ENCODE data around the gene CENPV. TPM values are rescaled to one million over a fixed set of nuclear protein-coding genes. Genes with fewer than 3 reads are reported as not detected.

Gene CENPV
- polyA plus RNA-seq, 4 donors = 115 to 185 (median 147) TPM

DNA sequence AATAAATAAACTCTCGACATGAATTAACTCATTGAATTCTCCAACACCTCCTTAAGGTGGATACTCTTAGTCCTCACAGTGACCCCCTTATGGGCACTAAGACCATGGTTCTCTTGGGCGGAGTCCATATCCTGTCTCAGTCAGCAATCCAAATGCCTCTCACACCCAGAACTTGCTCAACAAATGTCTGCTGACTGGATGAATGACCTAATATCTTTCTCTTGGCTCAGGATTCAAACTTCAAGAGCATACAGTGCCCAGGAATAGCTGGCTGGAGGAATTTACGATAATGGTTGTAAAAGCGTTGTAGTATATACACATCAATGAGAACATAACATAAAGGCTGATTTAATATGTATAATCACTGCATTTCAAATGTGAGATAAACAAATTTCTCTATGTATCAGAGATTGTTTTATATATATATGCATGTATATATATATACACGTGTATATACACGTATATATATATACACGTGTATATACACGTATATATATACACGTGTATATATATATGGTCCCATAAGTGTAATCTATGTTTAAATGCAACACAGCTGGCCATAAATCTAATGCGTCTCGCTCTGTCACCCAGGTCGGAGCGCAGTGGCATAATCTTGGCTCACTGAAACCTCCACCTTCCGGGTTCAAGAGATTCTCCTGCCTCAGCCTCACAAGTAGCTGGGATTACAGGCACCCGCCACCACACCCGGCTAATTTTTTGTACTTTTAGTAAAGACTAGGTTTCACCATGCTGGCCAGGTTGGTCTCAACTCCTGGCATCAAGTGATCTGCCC lies 21.1 kb upstream of the CENPV start:
- H3K4me3 ChIP-seq (ENCODE audit: low read depth in 1 of 3, low read length in 3 of 3) = no peak overlapping the region
- no peaks in the 10 kb centered on the region for H3K36me3 ChIP-seq (ENCODE audit: control insufficient read depth in 3 of 3, insufficient read depth in 2 of 3, low read depth in 1 of 3, low read length in 3 of 3)
- H3K4me1 ChIP-seq (ENCODE audit: control insufficient read depth in 3 of 3, insufficient read depth in 2 of 3, low read depth in 1 of 3, low read length in 2 of 3) = peaks cover 0 to 4% (median 0%) of the 10 kb centered on the region in 3 donors
- no peaks in the 10 kb centered on the region for H3K9me3 ChIP-seq (ENCODE audit: control insufficient read depth in 2 of 2, insufficient read depth in 1 of 2, low read depth in 1 of 2, low read length in 1 of 2)
- FAIRE-seq (no peak), DNase-seq (peak; percentile 60 to 80)
- no peaks in the 10 kb centered on the region for H3K27me3 ChIP-seq (ENCODE audit: control insufficient read depth in 3 of 3, insufficient read depth in 3 of 3, low read length in 3 of 3)
- H3K27ac ChIP-seq (ENCODE audit: low read depth in 1 of 3, low read length in 2 of 3) = peak overlapping the region in 1 of 3 donors; percentile 46
- 82 to 87% (median 86%) methylated on average over 16 of the region's 16 CpGs for WGBS, 3 donors

GRCh38 chr17:16371742-16372141 lies 18.5 kb upstream of the CENPV start:
- Histone ChIP-seq H3K9me3 (ENCODE audit: control insufficient read depth in 2 of 2, insufficient read depth in 1 of 2, low read depth in 1 of 2, low read length in 1 of 2) (no peaks in the 10 kb centered on the region), H3K4me3 (ENCODE audit: low read depth in 1 of 3, low read length in 3 of 3) (no peak overlapping the region), H3K27ac (ENCODE audit: low read depth in 1 of 3, low read length in 2 of 3) (no peak overlapping the region), H3K27me3 (ENCODE audit: control insufficient read depth in 3 of 3, insufficient read depth in 3 of 3, low read length in 3 of 3) (no peaks in the 10 kb centered on the region), H3K4me1 (ENCODE audit: control insufficient read depth in 3 of 3, insufficient read depth in 2 of 3, low read depth in 1 of 3, low read length in 2 of 3) (peaks cover 0 to 4% (median 0%) of the 10 kb centered on the region in 3 donors), H3K36me3 (ENCODE audit: control insufficient read depth in 3 of 3, insufficient read depth in 2 of 3, low read depth in 1 of 3, low read length in 3 of 3) (no peaks in the 10 kb centered on the region)
- no peak for FAIRE-seq
- DNase-seq = no peak
- 60 to 61% (median 61%) methylated on average over 5 of the region's 5 CpGs for WGBS, 3 donors

DNA sequence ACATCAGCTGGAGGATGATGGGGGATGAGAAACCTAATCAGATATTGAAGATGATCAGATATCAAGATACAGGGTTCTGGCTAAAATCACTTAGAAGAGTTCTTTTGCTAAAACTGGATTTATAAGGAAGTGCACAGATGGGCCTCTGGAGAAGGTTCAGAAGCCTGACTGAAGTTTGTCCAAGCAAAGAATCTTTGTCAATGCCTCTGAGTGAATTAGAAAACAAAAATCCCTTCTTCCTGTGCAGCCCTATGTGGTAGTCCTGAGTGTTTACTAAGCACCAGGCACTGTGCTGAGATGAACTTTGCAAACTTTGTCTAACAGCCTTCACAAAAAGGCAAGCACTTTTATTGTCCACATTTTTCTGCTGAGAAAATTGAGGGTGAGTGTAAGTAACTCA lies 11.4 kb upstream of the CENPV start:
- no peak for DNase-seq
- no peaks in the 10 kb centered on the region for H3K9me3 ChIP-seq (ENCODE audit: control insufficient read depth in 2 of 2, insufficient read depth in 1 of 2, low read depth in 1 of 2, low read length in 1 of 2)
- no peak overlapping the region for H3K27ac ChIP-seq (ENCODE audit: low read depth in 1 of 3, low read length in 2 of 3)
- H3K4me1 ChIP-seq (ENCODE audit: control insufficient read depth in 3 of 3, insufficient read depth in 2 of 3, low read depth in 1 of 3, low read length in 2 of 3) = peaks cover 0 to 10% (median 0%) of the 10 kb centered on the region in 3 donors
- H3K4me3 ChIP-seq (ENCODE audit: low read depth in 1 of 3, low read length in 3 of 3) = no peak overlapping the region
- H3K27me3 ChIP-seq (ENCODE audit: control insufficient read depth in 3 of 3, insufficient read depth in 3 of 3, low read length in 3 of 3) = no peaks in the 10 kb centered on the region
- no peaks in the 10 kb centered on the region for H3K36me3 ChIP-seq (ENCODE audit: control insufficient read depth in 3 of 3, insufficient read depth in 2 of 3, low read depth in 1 of 3, low read length in 3 of 3)
- FAIRE-seq = no peak

DNA sequence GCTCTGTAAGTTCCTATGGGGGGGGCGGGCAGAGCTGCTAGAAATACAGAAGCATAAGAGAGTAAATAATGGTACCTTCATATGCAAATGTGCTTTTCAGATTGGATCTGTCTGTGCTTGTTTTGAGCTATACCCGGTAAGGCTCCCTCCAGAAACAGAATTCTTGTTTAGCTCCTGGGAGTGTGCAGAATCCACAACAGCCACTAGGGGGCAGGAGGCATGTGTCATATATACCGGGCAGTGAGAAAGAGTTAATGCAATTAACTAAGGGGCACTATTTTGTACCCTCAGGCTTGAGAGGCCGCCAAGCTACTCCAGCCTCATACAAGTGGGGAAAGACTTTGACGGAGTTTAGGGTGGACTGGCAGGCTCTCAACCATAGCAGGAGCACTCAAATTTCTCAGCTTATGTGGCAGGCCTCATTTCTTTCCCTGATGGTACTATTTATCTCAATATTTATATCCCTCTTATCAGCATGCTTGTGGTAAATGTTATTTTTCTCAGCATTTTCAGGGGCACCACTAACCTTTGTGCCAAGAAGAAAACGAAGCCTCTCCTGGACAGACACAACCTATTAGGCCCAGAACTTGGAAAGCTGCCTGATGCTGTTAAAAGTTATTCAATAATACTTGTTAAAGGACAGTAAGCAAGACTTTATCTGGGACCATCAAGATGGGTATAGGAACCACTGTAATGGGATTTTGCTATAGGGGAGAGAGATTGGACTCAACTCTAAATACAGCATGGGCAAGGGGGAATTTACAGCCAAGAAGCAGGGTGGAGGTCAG lies 10.7 kb upstream of the CENPV start:
- no peak overlapping the region for H3K4me3 ChIP-seq (ENCODE audit: low read depth in 1 of 3, low read length in 3 of 3)
- H3K4me1 ChIP-seq (ENCODE audit: control insufficient read depth in 3 of 3, insufficient read depth in 2 of 3, low read depth in 1 of 3, low read length in 2 of 3) = peaks cover 0 to 10% (median 0%) of the 10 kb centered on the region in 3 donors
- DNase-seq (peak; percentile 77 to 86), FAIRE-seq (no peak)
- no peaks in the 10 kb centered on the region for H3K27me3 ChIP-seq (ENCODE audit: control insufficient read depth in 3 of 3, insufficient read depth in 3 of 3, low read length in 3 of 3)
- H3K9me3 ChIP-seq (ENCODE audit: control insufficient read depth in 2 of 2, insufficient read depth in 1 of 2, low read depth in 1 of 2, low read length in 1 of 2) = no peaks in the 10 kb centered on the region
- 4 to 14% (median 12%) methylated on average over 6 of the region's 6 CpGs for WGBS, 3 donors
- peak overlapping the region in 1 of 3 donors; percentile 48 for H3K27ac ChIP-seq (ENCODE audit: low read depth in 1 of 3, low read length in 2 of 3)
- H3K36me3 ChIP-seq (ENCODE audit: control insufficient read depth in 3 of 3, insufficient read depth in 2 of 3, low read depth in 1 of 3, low read length in 3 of 3) = no peaks in the 10 kb centered on the region

- H3K4me3 ChIP-seq (ENCODE audit: low read depth in 1 of 3, low read length in 3 of 3) = no peak overlapping the region
- 78 to 92% (median 86%) methylated on average over 8 of the region's 8 CpGs for WGBS, 3 donors
- no peaks in the 10 kb centered on the region for H3K27me3 ChIP-seq (ENCODE audit: control insufficient read depth in 3 of 3, insufficient read depth in 3 of 3, low read length in 3 of 3)
- no peaks in the 10 kb centered on the region for H3K36me3 ChIP-seq (ENCODE audit: control insufficient read depth in 3 of 3, insufficient read depth in 2 of 3, low read depth in 1 of 3, low read length in 3 of 3)
- H3K4me1 ChIP-seq (ENCODE audit: control insufficient read depth in 3 of 3, insufficient read depth in 2 of 3, low read depth in 1 of 3, low read length in 2 of 3) = peaks cover 0 to 10% (median 0%) of the 10 kb centered on the region in 3 donors
- no peak overlapping the region for H3K27ac ChIP-seq (ENCODE audit: low read depth in 1 of 3, low read length in 2 of 3)
- FAIRE-seq (no peak), DNase-seq (no peak)
- H3K9me3 ChIP-seq (ENCODE audit: control insufficient read depth in 2 of 2, insufficient read depth in 1 of 2, low read depth in 1 of 2, low read length in 1 of 2) = no peaks in the 10 kb centered on the region
Measured at GRCh38 chr17:16361874-16362273, 8.6 kb upstream of the CENPV start.

- Histone ChIP-seq H3K27me3 (ENCODE audit: control insufficient read depth in 3 of 3, insufficient read depth in 3 of 3, low read length in 3 of 3) (no peaks in the 10 kb centered on the region), H3K9me3 (ENCODE audit: control insufficient read depth in 2 of 2, insufficient read depth in 1 of 2, low read depth in 1 of 2, low read length in 1 of 2) (no peaks in the 10 kb centered on the region), H3K4me1 (ENCODE audit: control insufficient read depth in 3 of 3, insufficient read depth in 2 of 3, low read depth in 1 of 3, low read length in 2 of 3) (no peaks in the 10 kb centered on the region), H3K36me3 (ENCODE audit: control insufficient read depth in 3 of 3, insufficient read depth in 2 of 3, low read depth in 1 of 3, low read length in 3 of 3) (no peaks in the 10 kb centered on the region), H3K27ac (ENCODE audit: low read depth in 1 of 3, low read length in 2 of 3) (no peak overlapping the region), H3K4me3 (ENCODE audit: low read depth in 1 of 3, low read length in 3 of 3) (no peak overlapping the region)
- no peak for FAIRE-seq
- no peak for DNase-seq
Measured at GRCh38 chr17:16358394-16358793, 5.1 kb upstream of the CENPV start.

- no peaks in the 10 kb centered on the region for H3K27me3 ChIP-seq (ENCODE audit: control insufficient read depth in 3 of 3, insufficient read depth in 3 of 3, low read length in 3 of 3)
- H3K27ac ChIP-seq (ENCODE audit: low read depth in 1 of 3, low read length in 2 of 3) = no peak overlapping the region
- 91 to 98% (median 95%) methylated on average over 12 to 14 of the region's 14 CpGs for WGBS, 3 donors
- no peak overlapping the region for H3K4me3 ChIP-seq (ENCODE audit: low read depth in 1 of 3, low read length in 3 of 3)
- DNase-seq = no peak
- H3K36me3 ChIP-seq (ENCODE audit: control insufficient read depth in 3 of 3, insufficient read depth in 2 of 3, low read depth in 1 of 3, low read length in 3 of 3) = peaks cover 0 to 8% (median 0%) of the 10 kb centered on the region in 3 donors
- H3K9me3 ChIP-seq (ENCODE audit: control insufficient read depth in 2 of 2, insufficient read depth in 1 of 2, low read depth in 1 of 2, low read length in 1 of 2) = peaks cover 0 to 2% of the 10 kb centered on the region in 2 donors
- FAIRE-seq = no peak
- H3K4me1 ChIP-seq (ENCODE audit: control insufficient read depth in 3 of 3, insufficient read depth in 2 of 3, low read depth in 1 of 3, low read length in 2 of 3) = peaks cover 0 to 2% (median 0%) of the 10 kb centered on the region in 3 donors
Measured at GRCh38 chr17:16354585-16354984, 1.3 kb upstream of the CENPV start.

DNA sequence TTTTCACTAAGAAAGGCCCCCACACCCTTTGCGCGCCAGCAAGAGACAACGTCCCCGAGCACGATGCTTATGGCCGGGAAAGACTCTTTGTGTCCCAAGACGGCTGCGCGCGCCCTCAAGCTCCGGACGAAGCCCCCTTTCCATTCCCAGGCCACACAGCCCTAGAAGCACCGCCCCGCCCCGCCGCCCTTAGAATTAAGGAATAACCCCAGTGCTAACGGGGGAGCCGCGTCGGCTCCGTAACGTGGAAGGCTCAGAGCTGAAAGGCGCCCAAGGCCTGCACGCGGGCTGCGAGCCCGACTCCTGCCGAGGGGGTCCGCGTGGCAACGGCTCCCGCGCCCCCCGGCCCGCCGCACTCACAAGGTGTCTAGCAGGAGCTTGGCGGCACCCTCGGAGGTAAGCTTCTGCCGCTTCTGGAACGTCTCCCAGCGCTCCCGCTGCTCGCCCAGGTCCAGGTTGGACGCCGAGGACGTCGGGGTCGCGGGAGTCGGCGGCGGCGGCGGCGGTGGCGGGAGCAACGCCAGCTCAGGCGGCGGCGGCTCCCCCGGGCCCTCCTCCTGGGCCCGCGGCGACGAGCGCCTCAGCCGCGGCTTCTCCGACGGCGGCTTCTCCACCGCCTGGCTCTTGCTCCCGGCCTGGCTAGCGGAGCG lies 477 bp downstream of the CENPV start:
- H3K9me3 ChIP-seq (ENCODE audit: control insufficient read depth in 2 of 2, insufficient read depth in 1 of 2, low read depth in 1 of 2, low read length in 1 of 2) = peaks cover 0 to 2% of the 10 kb centered on the region in 2 donors
- no peak for FAIRE-seq
- peak overlapping the region; percentile 78 to 84 (median 79) for H3K27ac ChIP-seq (ENCODE audit: low read depth in 1 of 3, low read length in 2 of 3)
- 0 to 1% (median 0%) methylated on average over 37 to 75 of the region's 75 CpGs for WGBS, 3 donors
- peaks cover 0 to 2% (median 0%) of the 10 kb centered on the region in 3 donors for H3K4me1 ChIP-seq (ENCODE audit: control insufficient read depth in 3 of 3, insufficient read depth in 2 of 3, low read depth in 1 of 3, low read length in 2 of 3)
- peaks cover 2 to 21% (median 8%) of the 10 kb centered on the region in 3 donors for H3K36me3 ChIP-seq (ENCODE audit: control insufficient read depth in 3 of 3, insufficient read depth in 2 of 3, low read depth in 1 of 3, low read length in 3 of 3)
- peak overlapping the region; percentile 80 to 94 (median 80) for H3K4me3 ChIP-seq (ENCODE audit: low read depth in 1 of 3, low read length in 3 of 3)
- DNase-seq = peak in 1 of 2 donors; percentile 88
- H3K27me3 ChIP-seq (ENCODE audit: control insufficient read depth in 3 of 3, insufficient read depth in 3 of 3, low read length in 3 of 3) = no peaks in the 10 kb centered on the region
